A549 (cell line): ENCODE data around the gene MAP3K5. TPM values are rescaled to one million over a fixed set of nuclear protein-coding genes. Genes with fewer than 3 reads are reported as not detected.

ENCODE experiments used
- ATAC-seq, 2 experiments: fragments of 200-7000 bp in 1 of 2; fragments of >200 bp in 1 of 2; cut with Nextera tagmentation in 1 of 2; cut with Tn5 transposase in 1 of 2; 3 replicates each; pipeline versions ENCODE4 v1.8.0 to v1.9.1; 2018 to 2020; ENCODE audit warnings: mild to moderate bottlenecking in 1 of 2, moderate library complexity in 1 of 2
- CTCF ChIA-PET: fragments of 300-600 bp; sonication (Branson Sonifier 250); formaldehyde crosslinking; extraction: SDS; loops from one replicate; lab custom pipeline; 2021; ENCODE audit warnings: antibody characterized with exemption, inconsistent platforms; lab: Yijun Ruan, JAX
- POLR2A ChIA-PET: fragments of 350-600 bp; formaldehyde crosslinking; extraction: SDS; loops from one replicate; lab custom pipeline; 2021; ENCODE audit warnings: antibody characterized with exemption, inconsistent platforms; lab: Yijun Ruan, JAX
- DNase-seq, 2 experiments: peaks; one replicate each; pipeline versions ENCODE4 v3.0.0 to v3.0.0-alpha.2; 2011 to 2016; ENCODE audit warnings: low read depth in 1 of 2, low spot score in 1 of 2
- FAIRE-seq: peaks from 2 replicates; lab custom pipeline; 2011; peaks lifted over from hg19 to GRCh38; lab: Jason Lieb, UNC
- H3K27ac ChIP-seq, 2 experiments: fragments of >200 bp; sonication (Bioruptor Twin); formaldehyde crosslinking; 3 replicates each; pipeline ENCODE4 v1.5.1; 2016 to 2017
- H3K4me1 ChIP-seq: fragments of >200 bp; sonication (Bioruptor Twin); formaldehyde crosslinking; 3 replicates; pipeline ENCODE4 v1.6.1; 2016
- H3K4me2 ChIP-seq: fragments of >200 bp; sonication (Bioruptor Twin); formaldehyde crosslinking; 3 replicates; pipeline ENCODE4 v1.6.1; 2016
- H3K4me3 ChIP-seq: fragments of >200 bp; sonication (Bioruptor Twin); formaldehyde crosslinking; 3 replicates; pipeline ENCODE4 v1.5.1; 2016
- H3K9me3 ChIP-seq: fragments of >200 bp; sonication (Bioruptor Twin); formaldehyde crosslinking; 3 replicates; pipeline ENCODE4 v1.6.1; 2016
- BHLHE40 ChIP-seq: IDR thresholded peaks from 2 replicates; pipeline ENCODE4 v1.6.1; 2012; ENCODE audit warnings: low read depth, low read length, inconsistent platforms
- CBX2 ChIP-seq: fragments of 200-600 bp; sonication (generic); IDR thresholded peaks from 2 replicates; pipeline ENCODE4 v1.6.1; 2016; ENCODE audit warnings: low read depth, mild to moderate bottlenecking, borderline replicate concordance
- CBX8 ChIP-seq: fragments of 200-600 bp; sonication (generic); IDR thresholded peaks from 2 replicates; pipeline ENCODE4 v1.6.1; 2016
- EHMT2 ChIP-seq: fragments of 200-600 bp; sonication (generic); IDR thresholded peaks from 2 replicates; pipeline ENCODE4 v1.6.1; 2016; ENCODE audit warnings: antibody characterized with exemption, low read depth, mild to moderate bottlenecking, moderate library complexity
- FOSL2 ChIP-seq, 2 experiments: fragments of 450-650 bp in 1 of 2; fragments of >200 bp in 1 of 2; sonication (Bioruptor Twin) in 1 of 2; formaldehyde crosslinking; IDR thresholded peaks; 2 replicates each; pipeline versions ENCODE4 v1.5.0 to v1.6.1; 2016 to 2020; ENCODE audit warnings: mild to moderate bottlenecking in 1 of 2, moderate library complexity in 1 of 2
- HEYL ChIP-seq: fragments of 250-450 bp; sonication (Bioruptor Pico); IDR thresholded peaks from 2 replicates; pipeline ENCODE4 v1.8.0; 2021; ENCODE audit warnings: mild to moderate bottlenecking, moderate library complexity
- HOXA7 ChIP-seq: fragments of 250-450 bp; sonication (Bioruptor Pico); IDR thresholded peaks from 2 replicates; pipeline ENCODE4 v1.5.0; 2020; ENCODE audit warnings: mild to moderate bottlenecking, moderate library complexity
- HOXB13 ChIP-seq: fragments of 250-450 bp; sonication (Bioruptor Pico); IDR thresholded peaks from 2 replicates; pipeline ENCODE4 v1.5.0; 2020; ENCODE audit warnings: low read depth, mild to moderate bottlenecking, moderate library complexity
- JUN ChIP-seq, 2 experiments: fragments of >200 bp; sonication (Bioruptor Twin); formaldehyde crosslinking; IDR thresholded peaks; 2 replicates in 1 of 2; 3 replicates in 1 of 2; pipeline ENCODE4 v1.6.1; 2016 to 2017
- MAZ ChIP-seq: fragments of 150-350 bp; IDR thresholded peaks from 2 replicates; pipeline ENCODE4 v1.6.1; 2014; ENCODE audit warnings: antibody characterized with exemption, low read depth, low read length, borderline replicate concordance
- NFE2L2 ChIP-seq: fragments of 150-350 bp; conservative IDR thresholded peaks from 2 replicates; pipeline ENCODE4 v1.6.1; 2014; ENCODE audit warnings: low read length
- PHF8 ChIP-seq: fragments of 200-600 bp; sonication (generic); IDR thresholded peaks from 2 replicates; pipeline ENCODE4 v1.6.1; 2016; ENCODE audit warnings: low read depth, mild to moderate bottlenecking, antibody characterized with exemption, moderate library complexity, borderline replicate concordance
- REST ChIP-seq: fragments of 200-600 bp; sonication (generic); IDR thresholded peaks from 2 replicates; pipeline ENCODE4 v1.6.1; 2016; ENCODE audit warnings: antibody characterized with exemption, mild to moderate bottlenecking, moderate library complexity
- SREBF2 ChIP-seq: fragments of 450-650 bp; IDR thresholded peaks from 2 replicates; pipeline ENCODE4 v1.6.1; 2014; ENCODE audit warnings: mild to moderate bottlenecking, moderate library complexity
- TFCP2L1 ChIP-seq: fragments of 250-450 bp; sonication (Bioruptor Pico); IDR thresholded peaks from 2 replicates; pipeline ENCODE4 v1.5.0; 2021; ENCODE audit warnings: mild to moderate bottlenecking
- TP53 ChIP-seq: fragments of 250-450 bp; sonication (Bioruptor Pico); IDR thresholded peaks from 2 replicates; pipeline ENCODE4 v1.5.0; 2021; ENCODE audit warnings: mild to moderate bottlenecking, moderate library complexity
- ZFP36 ChIP-seq: fragments of 450-650 bp; IDR thresholded peaks from 2 replicates; pipeline ENCODE4 v1.6.1; 2014; ENCODE audit warnings: borderline replicate concordance; ENCODE audit not compliant: partially characterized antibody
- WGBS: methylation state at CpG from one replicate; pipeline ENCODE4 v1.1.6; 2017; ENCODE audit errors: missing lambda C conversion rate; 5-methylcytosine and 5-hydroxymethylcytosine counted together
- polyA plus RNA-seq, 4 experiments: library from polyadenylated mRNA; depleted of rRNA in 3 of 4; stranded (reverse); fragments of >200 nt; fragmentation: RNase III in 1 of 4; extraction: RNeasy Plus Mini Kit Qiagen cat#74134 plus additional on column Dnase treatment in 1 of 4; gene quantifications; 2 replicates in 3 of 4; 3 replicates in 1 of 4; pipeline ENCODE4 v1.2.3, GENCODE V29; 2011 to 2017
- TF ChIP-seq, protein P1 (sequence below): fragments of 150-350 bp; IDR thresholded peaks from 2 replicates; pipeline ENCODE4 v1.6.1; 2014; ENCODE audit warnings: low read depth, mild to moderate bottlenecking, low read length
- TF ChIP-seq, protein P2 (sequence below): IDR thresholded peaks from 2 replicates; pipeline ENCODE4 v1.6.1; 2012; ENCODE audit warnings: low read depth, borderline replicate concordance
- TF ChIP-seq, protein P3 (sequence below): fragments of >200 bp; sonication (Bioruptor Twin); formaldehyde crosslinking; IDR thresholded peaks from 3 replicates; pipeline ENCODE4 v1.6.1; 2016

MAP3K5 gene
- polyA plus RNA-seq, 2 of the 4 experiments (the other 2 are of a cell fraction): 2.1 to 4.1 TPM

DNA sequence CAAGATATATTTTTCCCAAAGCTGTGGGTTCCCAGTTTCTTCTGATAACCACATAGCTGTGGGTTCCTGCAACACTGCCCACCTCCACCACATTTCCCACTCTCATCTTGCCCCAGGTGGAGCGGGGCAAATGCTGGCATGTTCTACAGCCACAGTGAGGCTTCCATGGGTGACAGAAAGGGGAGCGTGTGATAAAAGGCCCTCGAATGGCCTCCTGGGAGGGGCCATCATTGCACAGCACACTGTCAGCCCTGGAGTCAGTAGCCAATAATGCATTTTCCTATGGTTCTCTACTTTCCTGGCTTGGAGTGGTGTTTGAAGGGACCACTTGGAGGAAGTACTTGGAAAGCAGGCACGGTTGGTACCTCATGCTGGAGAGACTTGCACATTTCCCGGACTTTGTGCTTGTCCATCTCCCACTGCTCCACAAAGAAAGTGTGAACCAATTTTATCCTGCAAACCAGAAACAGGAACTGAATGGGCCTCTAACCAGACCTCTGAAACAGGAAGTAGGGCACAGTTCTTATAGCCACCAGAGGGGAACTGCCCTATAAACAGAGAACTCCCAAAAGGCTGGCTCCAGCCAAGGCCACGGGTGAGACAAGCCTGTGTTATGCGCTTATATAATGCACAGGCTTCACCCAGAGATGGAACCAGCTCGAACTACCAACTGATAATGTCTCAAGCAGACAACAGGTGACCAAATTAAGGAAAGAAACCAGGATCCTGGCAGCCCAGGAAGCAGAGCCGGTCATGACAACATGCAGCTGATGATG, 8.6 kb downstream of the MAP3K5 start:
- Histone ChIP-seq H3K9me3 (no peaks in the 10 kb centered on the region), H3K4me3 (no peak overlapping the region), H3K4me1 (peaks cover 12% of the 10 kb centered on the region; the same call in 2 of the 3 replicates), H3K4me2 (no peak overlapping the region), H3K27ac (no peak overlapping the region)
- POLR2A ChIA-PET: no interaction called here
- CTCF ChIA-PET: interaction anchor here (2.4 kb wide), 1 partner anchor 9 kb away, joined by 7 read pairs; the partner anchor contains the start of gene MAP3K5
- WGBS: 88% methylated on average over 9 of the region's 9 CpGs
- no peak for TF ChIP-seq FOSL2 (IDR thresholded peaks at IDR 0.05)
- TF ChIP-seq FOSL2 (CRISPR knock-in tag; IDR thresholded peaks at IDR 0.05): no peak
- TF ChIP-seq, protein P1, sequence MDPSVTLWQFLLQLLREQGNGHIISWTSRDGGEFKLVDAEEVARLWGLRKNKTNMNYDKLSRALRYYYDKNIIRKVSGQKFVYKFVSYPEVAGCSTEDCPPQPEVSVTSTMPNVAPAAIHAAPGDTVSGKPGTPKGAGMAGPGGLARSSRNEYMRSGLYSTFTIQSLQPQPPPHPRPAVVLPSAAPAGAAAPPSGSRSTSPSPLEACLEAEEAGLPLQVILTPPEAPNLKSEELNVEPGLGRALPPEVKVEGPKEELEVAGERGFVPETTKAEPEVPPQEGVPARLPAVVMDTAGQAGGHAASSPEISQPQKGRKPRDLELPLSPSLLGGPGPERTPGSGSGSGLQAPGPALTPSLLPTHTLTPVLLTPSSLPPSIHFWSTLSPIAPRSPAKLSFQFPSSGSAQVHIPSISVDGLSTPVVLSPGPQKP: no peak
- TF ChIP-seq, protein P2, sequence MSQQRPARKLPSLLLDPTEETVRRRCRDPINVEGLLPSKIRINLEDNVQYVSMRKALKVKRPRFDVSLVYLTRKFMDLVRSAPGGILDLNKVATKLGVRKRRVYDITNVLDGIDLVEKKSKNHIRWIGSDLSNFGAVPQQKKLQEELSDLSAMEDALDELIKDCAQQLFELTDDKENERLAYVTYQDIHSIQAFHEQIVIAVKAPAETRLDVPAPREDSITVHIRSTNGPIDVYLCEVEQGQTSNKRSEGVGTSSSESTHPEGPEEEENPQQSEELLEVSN: no peak
- TF ChIP-seq TP53 (CRISPR knock-in tag): no peak
- TF ChIP-seq NFE2L2: no peak
- TF ChIP-seq ZFP36: no peak
- TF ChIP-seq HEYL (CRISPR knock-in tag): no peak
- TF ChIP-seq TFCP2L1 (CRISPR knock-in tag): no peak
- TF ChIP-seq BHLHE40: no peak
- TF ChIP-seq REST: no peak
- no peak for TF ChIP-seq MAZ
- no peak for TF ChIP-seq CBX8
- no peak for TF ChIP-seq PHF8
- TF ChIP-seq HOXA7: no peak
- TF ChIP-seq, protein P3, sequence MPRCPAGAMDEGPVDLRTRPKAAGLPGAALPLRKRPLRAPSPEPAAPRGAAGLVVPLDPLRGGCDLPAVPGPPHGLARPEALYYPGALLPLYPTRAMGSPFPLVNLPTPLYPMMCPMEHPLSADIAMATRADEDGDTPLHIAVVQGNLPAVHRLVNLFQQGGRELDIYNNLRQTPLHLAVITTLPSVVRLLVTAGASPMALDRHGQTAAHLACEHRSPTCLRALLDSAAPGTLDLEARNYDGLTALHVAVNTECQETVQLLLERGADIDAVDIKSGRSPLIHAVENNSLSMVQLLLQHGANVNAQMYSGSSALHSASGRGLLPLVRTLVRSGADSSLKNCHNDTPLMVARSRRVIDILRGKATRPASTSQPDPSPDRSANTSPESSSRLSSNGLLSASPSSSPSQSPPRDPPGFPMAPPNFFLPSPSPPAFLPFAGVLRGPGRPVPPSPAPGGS: no peak
- TF ChIP-seq CBX2: no peak
- no peak for TF ChIP-seq EHMT2
- no peak for TF ChIP-seq HOXB13 (CRISPR knock-in tag)
- TF ChIP-seq JUN (IDR thresholded peaks at IDR 0.05): no peak
- no peak for TF ChIP-seq SREBF2
- ATAC-seq (no peak), FAIRE-seq (no peak), DNase-seq (no peak)
